Adipose tissue (tissue), 3 donors: ENCODE measurements around the gene KCNJ6. TPM values are rescaled to one million over a fixed set of nuclear protein-coding genes. Genes with fewer than 3 reads are reported as not detected.

Source experiments
- H3K27ac ChIP-seq: one replicate; pipeline ENCODE4 v1.5.1; 2013; ENCODE audit warnings: low read depth, low read length
- WGBS, 3 donors: extraction: QIAGEN DNeasy Blood & Tissue Kit; methylation state at CpG; one replicate each; pipeline ENCODE4 v1.1.7; 2013; 5-methylcytosine and 5-hydroxymethylcytosine counted together
- polyA plus RNA-seq, 3 donors: library from polyadenylated mRNA; stranded (reverse); fragments of 200-250 nt; gene quantifications; one replicate each; pipeline ENCODE4 v1.2.3, GENCODE V29; 2013
- donor health status: healthy with polysubstance abuse.
- donor health status: Bipolar disorder and iron deficiency.
- donor health status: healthy.

Gene KCNJ6
- polyA plus RNA-seq, 3 donors = under 0.01 to 0.10 TPM; not detected in 1

GRCh38 chr21:37912616-37913015 is 3.6 kb downstream of the KCNJ6 start:
- no peak overlapping the region for H3K27ac ChIP-seq

GRCh38 chr21:37909936-37910335 is 6.3 kb downstream of the KCNJ6 start:
- 66 to 88% (median 76%) methylated on average over 6 of the region's 6 CpGs for WGBS, 3 donors
- no peak overlapping the region for H3K27ac ChIP-seq

GRCh38 chr21:37908691-37909090 is 7.6 kb downstream of the KCNJ6 start:
- H3K27ac ChIP-seq = no peak overlapping the region
- WGBS, 3 donors = 77 to 91% (median 82%) methylated on average over 2 of the region's 2 CpGs

- no peak overlapping the region for H3K27ac ChIP-seq
- WGBS, 3 donors = 51 to 68% (median 66%) methylated on average over 4 of the region's 4 CpGs
These were observed 9.2 kb downstream of the KCNJ6 start for GRCh38 chr21:37907076-37907475.

GRCh38 chr21:37905291-37905690 is 11.0 kb downstream of the KCNJ6 start:
- no peak overlapping the region for H3K27ac ChIP-seq
- 82 to 94% (median 85%) methylated on average over 5 of the region's 5 CpGs for whole genome bisulfite sequencing, 3 donors

- H3K27ac ChIP-seq = no peak overlapping the region
- WGBS, 3 donors = 56 to 65% (median 56%) methylated on average over 4 of the region's 4 CpGs
These were observed 11.4 kb downstream of the KCNJ6 start for GRCh38 chr21:37904856-37905255.

- no peak overlapping the region for H3K27ac ChIP-seq
- WGBS, 3 donors = 70 to 80% (median 80%) methylated on average over 2 of the region's 2 CpGs
These were observed 12.9 kb downstream of the KCNJ6 start for GRCh38 chr21:37903396-37903795.

GRCh38 chr21:37899146-37899545 is 17.1 kb downstream of the KCNJ6 start:
- no peak overlapping the region for H3K27ac ChIP-seq
- WGBS, 3 donors = 46 to 52% (median 52%) methylated on average over 6 of the region's 6 CpGs

GRCh38 chr21:37896788-37897187 is 19.5 kb downstream of the KCNJ6 start:
- WGBS, 3 donors = 63 to 82% (median 73%) methylated on average over 5 of the region's 5 CpGs
- H3K27ac ChIP-seq = no peak overlapping the region

- H3K27ac ChIP-seq = no peak overlapping the region
- WGBS, 3 donors = 59 to 65% (median 62%) methylated on average over 2 of the region's 2 CpGs
These were observed 24.3 kb downstream of the KCNJ6 start for GRCh38 chr21:37891972-37892371.

GRCh38 chr21:37888659-37889058 is 27.6 kb downstream of the KCNJ6 start:
- 80 to 94% (median 94%) methylated on average over 6 of the region's 6 CpGs for WGBS, 3 donors
- H3K27ac ChIP-seq = no peak overlapping the region

- no peak overlapping the region for H3K27ac ChIP-seq
- WGBS, 3 donors = 49 to 74% (median 64%) methylated on average over 3 of the region's 3 CpGs
These were observed 29.4 kb downstream of the KCNJ6 start for GRCh38 chr21:37886726-37887299.

GRCh38 chr21:37886120-37886519 is 30.1 kb downstream of the KCNJ6 start:
- no peak overlapping the region for H3K27ac ChIP-seq
- WGBS, 3 donors = 46 to 83% (median 80%) methylated on average over 1 of the region's 1 CpG

- no peak overlapping the region for H3K27ac ChIP-seq
- WGBS, 3 donors = 58 to 70% (median 59%) methylated on average over 7 of the region's 7 CpGs
These were observed 37.2 kb downstream of the KCNJ6 start for GRCh38 chr21:37878946-37879660.

- no peak overlapping the region for H3K27ac ChIP-seq
- 83 to 88% (median 86%) methylated on average over 3 of the region's 3 CpGs for WGBS, 3 donors
These were observed 38.2 kb downstream of the KCNJ6 start for GRCh38 chr21:37877888-37878684.

- H3K27ac ChIP-seq = no peak overlapping the region
- WGBS, 3 donors = 23 to 65% (median 61%) methylated on average over 1 of the region's 1 CpG
These were observed 39.1 kb downstream of the KCNJ6 start for GRCh38 chr21:37877171-37877570.

- WGBS, 3 donors = 82 to 89% (median 83%) methylated on average over 1 of the region's 1 CpG
- no peak overlapping the region for H3K27ac ChIP-seq
These were observed 39.7 kb downstream of the KCNJ6 start for GRCh38 chr21:37876561-37876960.

- 65 to 75% (median 72%) methylated on average over 10 of the region's 10 CpGs for WGBS, 3 donors
- no peak overlapping the region for H3K27ac ChIP-seq
These were observed 41.1 kb downstream of the KCNJ6 start for GRCh38 chr21:37874904-37875780.

GRCh38 chr21:37874481-37874880 is 41.8 kb downstream of the KCNJ6 start:
- no peak overlapping the region for H3K27ac ChIP-seq
- WGBS, 3 donors = 49 to 61% (median 51%) methylated on average over 3 of the region's 3 CpGs
